Stomach (tissue), 4 donors: Measurements from ENCODE around the gene OGFR.

ENCODE experiments used
- CTCF ChIP-seq, 7 experiments: fragments of 450-650 bp in 4 of 7; fragments of 200-600 bp in 3 of 7; sonication (generic) in 3 of 7; IDR thresholded peaks; one replicate each; pipeline ENCODE4 v1.5.1; 2016 to 2019; ENCODE audit warnings: antibody characterized with exemption in 7 of 7, control low read depth in 2 of 7, mild to moderate bottlenecking in 1 of 7
- EP300 ChIP-seq: sonication (generic); formaldehyde crosslinking; IDR thresholded peaks from one replicate; pipeline ENCODE4 v1.6.1; 2017; ENCODE audit warnings: antibody characterized with exemption

- TF ChIP-seq CTCF (IDR thresholded peaks at IDR 0.05) (no peak), EP300 (no peak)
Observed at GRCh38 chr20:62849431-62849830, 44.8 kb downstream of the OGFR start.
